ENCODE measurements around the gene LIX1. TPM values are rescaled to one million over a fixed set of nuclear protein-coding genes. Genes with fewer than 3 reads are reported as not detected.

Gene LIX1
- total and polyA plus RNA-seq, 2 of the 8 experiments (the other 6 are each of a cell fraction or from before 2014, with no cell fraction given): 0.26 to 0.45 TPM

DNA sequence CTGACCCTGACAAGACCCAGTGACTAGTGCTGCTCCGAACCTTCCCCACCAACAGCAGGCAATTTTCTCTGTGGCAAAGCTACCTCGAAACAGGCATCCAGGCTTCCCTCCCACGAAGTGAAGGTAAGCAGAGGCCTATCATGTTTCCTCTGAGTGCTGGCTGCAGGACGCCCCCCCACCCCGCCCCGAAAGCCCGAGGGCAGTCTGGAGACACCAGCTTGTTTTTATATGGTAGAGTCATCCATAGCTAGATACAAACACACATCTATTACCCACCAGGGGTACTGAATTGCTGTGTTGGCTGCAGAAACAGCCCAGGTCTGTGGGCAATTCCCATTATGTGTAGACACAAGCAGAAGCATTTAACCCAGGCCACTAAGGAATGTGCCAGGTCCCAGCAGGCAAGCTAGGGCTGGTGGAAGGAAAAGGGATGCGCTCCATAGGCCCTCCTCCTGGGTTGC is 40.4 kb downstream of the LIX1 start:
- Histone ChIP-seq H2AFZ (ENCODE audit: low read length) (no peak overlapping the region; the same call in 1 of the 2 replicates), H3K36me3 (ENCODE audit: control insufficient read depth in 2 of 4, insufficient read depth in 4 of 4, low read length in 3 of 4) (no peaks in the 10 kb centered on the region; a peak in 1 of 8 replicates), H2BK15ac (ENCODE audit: low read length) (no peak overlapping the region), H3K23ac (ENCODE audit: insufficient read length) (no peak overlapping the region), H3K4me2 (ENCODE audit: insufficient read depth in 1 of 2, low read depth in 2 of 2, low read length in 2 of 2) (no peak overlapping the region), H3K56ac (replicated peaks; ENCODE audit: insufficient read length, low read depth, low read length) (no peak overlapping the region), H3K23me2 (ENCODE audit: low read depth, low read length) (no peaks in the 10 kb centered on the region), H3K79me1 (ENCODE audit: low read depth, low read length) (no peaks in the 10 kb centered on the region), H3K27ac (ENCODE audit: low read depth, low read length) (no peak overlapping the region), H3K4ac (replicated peaks; ENCODE audit: insufficient read length, low read depth, low read length) (no peak overlapping the region), H4K5ac (ENCODE audit: insufficient read length, low read depth, low read length) (no peak overlapping the region), H4K8ac (ENCODE audit: extremely low read depth, insufficient read depth, low read length) (no peak overlapping the region), H3K18ac (ENCODE audit: extremely low read depth, low read length) (peak overlapping the region; percentile 71; the same call in 1 of the 2 replicates), H4K91ac (replicated peaks; ENCODE audit: insufficient read length, low read length) (peak overlapping the region; percentile 34), H3K79me2 (ENCODE audit: control insufficient read depth in 1 of 2, insufficient read depth in 2 of 2, low read length in 2 of 2) (no peaks in the 10 kb centered on the region), H2AK5ac (ENCODE audit: low read depth, low read length) (no peak overlapping the region), H3K4me1 (replicated peaks in 1 of 4; ENCODE audit: control insufficient read depth in 3 of 4, insufficient read depth in 4 of 4, low read length in 3 of 4) (peaks cover 0 to 9% (median 6%) of the 10 kb centered on the region in 4 experiments; a peak in 4 of 7 replicates), H3K9me3 (ENCODE audit: insufficient read depth in 2 of 2, low read depth in 1 of 2, low read length in 1 of 2) (no peaks in the 10 kb centered on the region), H3K27me3 (replicated peaks in 1 of 4; ENCODE audit: control insufficient read depth in 3 of 4, extremely low read depth in 1 of 4, insufficient read depth in 3 of 4, low read length in 3 of 4) (no peaks in the 10 kb centered on the region), H2BK5ac (ENCODE audit: low read depth, low read length) (0 out of 2 replicates have a peak overlapping the region, but pooled peaks have one; percentile 18), H3K14ac (ENCODE audit: insufficient read length) (no peak overlapping the region), H2BK120ac (replicated peaks; ENCODE audit: low read depth, low read length) (no peak overlapping the region), H2BK20ac (ENCODE audit: low read length) (no peak overlapping the region), H4K20me1 (replicated peaks in 1 of 2; ENCODE audit: control insufficient read depth in 1 of 2, insufficient read depth in 2 of 2, low read length in 2 of 2) (no peaks in the 10 kb centered on the region), H3K9ac (replicated peaks in 1 of 4; ENCODE audit: extremely low read depth in 1 of 4, low read depth in 3 of 4, low read length in 3 of 4) (no peak overlapping the region; a peak in 1 of 7 replicates), H3K4me3 (ENCODE audit: extremely low read depth in 1 of 4, insufficient read depth in 2 of 4, low read depth in 3 of 4, low read length in 4 of 4) (no peak overlapping the region), H2BK12ac (ENCODE audit: low read depth, low read length) (peak overlapping the region; percentile 68; the same call in 1 of the 2 replicates)
- WGBS, 2 experiments (ENCODE audit: extremely low coverage in 1 of 2, insufficient coverage in 1 of 2, insufficient read length in 1 of 2, insufficient replicate concordance in 2 of 2, low coverage in 1 of 2, low lambda C conversion rate in 2 of 2, missing lambda C conversion rate in 1 of 2): 63% methylated on average over 8 of the region's 8 CpGs; no CpG with 5 or more reads in 1 of the 2 experiments
- TF ChIP-seq TBP (IDR thresholded peaks at IDR 0.05; ENCODE audit: low read depth, low read length) (no peak), TEAD4 (IDR thresholded peaks at IDR 0.05; ENCODE audit: low read depth, low read length) (0 out of 2 replicates have a peak, but pooled peaks have one; percentile 44)
- FAIRE-seq (no peak), DNase-seq (ENCODE audit: low read depth in 1 of 2, low spot score in 2 of 2) (peak; percentile 3 to 50)
- POLR2A ChIA-PET (ENCODE audit: partially characterized antibody): no interaction called here
- CTCF ChIA-PET (ENCODE audit: partially characterized antibody): interaction anchor here (1.0 to 1.5 kb wide), 5 partner anchors 13 to 60 kb away, joined by 3 to 4 read pairs (median 4); no protein-coding TSS in a partner anchor
